ENCODE results near the gene TMEM50B. TPM values are rescaled to one million over a fixed set of nuclear protein-coding genes. Genes with fewer than 3 reads are reported as not detected.
A peak's percentile ranks its signal among the peaks of the same experiment; 100 is the strongest.
"Not testable (repeated sequence)": the region's sequence is repeated elsewhere in the genome, so short reads cannot be mapped to it uniquely, and the experiment has no call there.

Gene TMEM50B
- total RNA-seq, 1 donor: 33.4 TPM

DNA sequence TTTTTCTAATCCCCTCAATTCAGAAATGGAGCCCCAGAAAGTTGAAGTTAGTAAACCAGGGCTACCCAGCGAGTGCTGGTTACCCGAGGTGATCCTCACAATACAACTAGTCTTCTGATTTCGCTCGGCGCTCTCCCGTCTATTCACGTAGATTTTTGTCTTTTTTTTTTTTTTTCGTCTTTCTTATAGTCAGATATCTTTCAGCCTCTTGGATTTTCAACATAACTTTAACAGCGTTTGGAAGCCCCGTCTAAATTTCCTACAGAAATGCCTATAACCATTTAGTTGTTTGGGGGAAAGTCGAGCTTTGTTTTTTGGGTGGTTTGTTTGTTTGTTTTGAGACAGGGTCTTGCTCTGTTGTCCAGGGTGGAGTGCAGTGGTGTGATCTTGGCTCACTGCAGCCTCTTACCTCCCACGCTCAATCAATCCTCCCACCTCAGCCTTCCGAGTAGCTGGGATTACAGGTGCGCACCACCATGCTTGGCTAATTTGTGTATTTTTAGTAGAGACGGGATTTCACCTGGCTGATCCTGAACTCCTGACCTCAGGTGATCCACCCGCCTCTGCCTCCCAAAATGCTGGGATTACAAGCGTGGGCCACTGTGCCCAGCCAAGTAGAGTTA lies 818 bp upstream of the TMEM50B start:
- TF ChIP-seq, protein P1, sequence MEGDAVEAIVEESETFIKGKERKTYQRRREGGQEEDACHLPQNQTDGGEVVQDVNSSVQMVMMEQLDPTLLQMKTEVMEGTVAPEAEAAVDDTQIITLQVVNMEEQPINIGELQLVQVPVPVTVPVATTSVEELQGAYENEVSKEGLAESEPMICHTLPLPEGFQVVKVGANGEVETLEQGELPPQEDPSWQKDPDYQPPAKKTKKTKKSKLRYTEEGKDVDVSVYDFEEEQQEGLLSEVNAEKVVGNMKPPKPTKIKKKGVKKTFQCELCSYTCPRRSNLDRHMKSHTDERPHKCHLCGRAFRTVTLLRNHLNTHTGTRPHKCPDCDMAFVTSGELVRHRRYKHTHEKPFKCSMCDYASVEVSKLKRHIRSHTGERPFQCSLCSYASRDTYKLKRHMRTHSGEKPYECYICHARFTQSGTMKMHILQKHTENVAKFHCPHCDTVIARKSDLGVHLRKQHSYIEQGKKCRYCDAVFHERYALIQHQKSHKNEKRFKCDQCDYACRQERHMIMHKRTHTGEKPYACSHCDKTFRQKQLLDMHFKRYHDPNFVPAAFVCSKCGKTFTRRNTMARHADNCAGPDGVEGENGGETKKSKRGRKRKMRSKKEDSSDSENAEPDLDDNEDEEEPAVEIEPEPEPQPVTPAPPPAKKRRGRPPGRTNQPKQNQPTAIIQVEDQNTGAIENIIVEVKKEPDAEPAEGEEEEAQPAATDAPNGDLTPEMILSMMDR (IDR thresholded peaks at IDR 0.05; ENCODE audit: insufficient read depth, low read length): no peak
- no peak for DNase-seq (ENCODE audit: low read depth)
- H3K4me3 ChIP-seq (ENCODE audit: low read depth, low read length): peak overlapping the region; percentile 83

DNA sequence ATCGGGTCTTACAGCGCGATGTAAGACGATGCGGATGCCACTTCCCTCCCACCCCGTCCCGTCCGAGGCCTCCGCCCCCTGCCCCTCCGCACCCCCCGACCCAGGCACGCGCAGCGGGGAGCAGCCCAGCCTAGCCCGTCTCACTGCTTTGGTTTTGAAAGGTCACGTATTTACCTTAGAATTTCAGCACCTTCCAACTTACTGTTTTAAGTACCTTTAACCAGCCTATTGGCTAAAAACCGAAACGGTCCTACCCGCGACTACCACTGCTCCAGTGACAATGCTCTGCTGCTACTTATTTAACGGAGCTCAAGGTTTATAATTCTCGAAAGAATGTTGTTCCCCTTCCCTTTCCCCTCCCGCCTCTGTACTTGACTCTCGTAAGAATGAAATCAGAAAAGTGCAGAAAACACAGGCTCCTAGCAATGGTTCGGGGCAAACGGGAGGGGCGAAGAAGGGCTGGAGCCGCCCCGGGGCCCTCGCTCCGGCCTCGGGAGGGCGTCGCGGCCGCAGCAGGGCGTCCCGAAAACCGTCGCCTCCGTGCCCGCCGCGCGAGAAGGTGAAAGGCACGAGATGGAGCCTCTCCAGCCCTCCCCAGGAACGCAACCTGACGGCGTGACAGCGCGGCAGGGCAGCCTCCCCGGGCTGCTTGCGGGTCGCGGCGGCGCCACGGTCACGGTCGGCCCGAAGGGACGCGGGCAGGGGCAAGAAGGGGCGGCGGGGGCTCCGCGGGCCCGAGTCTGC lies 667 bp downstream of the TMEM50B start:
- DNase-seq (ENCODE audit: low read depth): peak; percentile 22
- TF ChIP-seq, protein P1 (IDR thresholded peaks at IDR 0.05; ENCODE audit: insufficient read depth, low read length): no peak
- peak overlapping the region; percentile 84 for H3K4me3 ChIP-seq (ENCODE audit: low read depth, low read length)

DNA sequence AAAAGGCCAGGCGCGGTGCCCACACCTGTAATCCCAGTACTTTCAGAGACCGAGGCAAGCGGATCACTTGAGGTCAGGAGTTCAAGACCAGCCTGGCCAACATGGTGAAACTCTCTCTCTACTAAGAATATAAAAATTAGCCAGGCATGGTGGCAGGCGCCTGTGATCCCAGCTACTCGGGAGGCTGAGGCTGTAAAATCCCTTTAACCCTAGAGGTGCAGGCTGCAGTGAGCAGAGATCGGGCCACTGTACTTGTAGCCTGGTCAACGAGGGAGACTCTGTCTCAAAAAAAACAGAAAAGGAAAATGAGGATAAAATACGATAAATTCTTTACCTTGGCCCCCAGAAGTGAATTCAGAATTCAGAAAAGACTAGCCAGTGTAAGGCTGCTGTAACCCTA lies 1.6 kb downstream of the TMEM50B start:
- peak overlapping the region; percentile 84 for H3K4me3 ChIP-seq (ENCODE audit: low read depth, low read length)
- TF ChIP-seq, protein P1 (IDR thresholded peaks at IDR 0.05; ENCODE audit: insufficient read depth, low read length): no peak
- no peak for DNase-seq (ENCODE audit: low read depth)

DNA sequence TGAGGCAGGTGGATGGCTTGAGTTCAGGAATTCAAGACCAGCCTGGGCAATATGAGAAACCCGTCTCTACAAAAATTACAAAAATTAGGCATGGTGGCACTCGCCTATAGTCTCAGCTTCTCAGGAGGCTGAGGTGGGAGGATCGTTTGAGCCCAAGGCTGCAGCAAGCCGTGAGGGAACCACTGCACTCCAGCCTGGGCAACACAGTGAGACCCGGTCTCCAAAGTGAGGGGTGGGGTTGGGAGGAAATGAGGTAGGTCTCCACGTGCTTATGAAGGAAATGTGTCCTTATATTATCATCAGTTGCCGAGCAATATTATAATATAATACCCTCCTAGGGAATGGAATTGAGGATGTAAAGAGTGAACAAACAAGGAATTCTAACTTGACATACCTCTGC lies 2.7 kb downstream of the TMEM50B start:
- TF ChIP-seq, protein P1 (IDR thresholded peaks at IDR 0.05; ENCODE audit: insufficient read depth, low read length): no peak
- no peak for DNase-seq (ENCODE audit: low read depth)

DNA sequence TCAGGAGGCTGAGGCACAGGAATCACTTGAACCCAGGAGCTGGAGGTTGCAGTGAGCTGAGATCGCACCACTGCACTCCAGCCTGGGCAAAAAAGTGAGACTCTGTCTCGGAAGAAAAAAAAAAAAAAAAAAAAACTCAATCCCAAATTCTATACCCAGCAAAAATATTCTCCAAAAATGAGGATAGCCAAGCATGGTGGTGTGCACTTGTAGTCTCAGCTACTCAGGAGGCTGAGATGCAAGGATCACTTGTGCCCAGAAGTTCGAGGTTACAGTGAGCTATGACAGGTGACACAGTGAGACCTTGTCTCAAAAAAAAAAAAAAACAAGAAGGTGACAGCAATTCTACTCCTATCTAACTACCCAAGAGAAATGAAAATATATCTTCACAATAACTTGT lies 6.4 kb downstream of the TMEM50B start:
- no peak for DNase-seq (ENCODE audit: low read depth)
- TF ChIP-seq, protein P1 (IDR thresholded peaks at IDR 0.05; ENCODE audit: insufficient read depth, low read length): no peak
- no peak overlapping the region for H3K4me3 ChIP-seq (ENCODE audit: low read depth, low read length)

More for the DNA sequence above, 2.7 kb downstream of the TMEM50B start:
- no peak overlapping the region for H3K4me3 ChIP-seq (ENCODE audit: low read depth, low read length)

DNA sequence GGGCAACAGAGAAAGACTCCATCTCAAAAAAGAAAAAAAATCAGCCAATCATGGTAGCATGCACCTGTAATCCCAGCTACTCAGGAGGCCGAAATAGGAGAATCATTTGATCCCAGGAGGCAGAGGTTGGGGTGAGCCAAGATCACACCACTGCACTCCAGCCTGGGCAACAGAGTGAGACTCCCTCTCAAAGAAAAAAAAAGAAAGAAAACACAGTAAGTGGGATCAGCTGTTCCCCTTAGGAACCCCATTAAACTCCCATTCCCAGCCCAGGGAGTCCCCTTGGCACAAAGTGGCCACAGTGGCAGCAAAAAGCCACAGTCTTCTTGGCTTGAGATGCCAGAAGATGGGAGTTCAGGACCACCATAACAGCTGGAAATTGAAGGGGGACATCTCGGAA lies 9.1 kb downstream of the TMEM50B start:
- no peak for DNase-seq (ENCODE audit: low read depth)
- TF ChIP-seq, protein P1 (IDR thresholded peaks at IDR 0.05; ENCODE audit: insufficient read depth, low read length): no peak
- H3K4me3 ChIP-seq (ENCODE audit: low read depth, low read length): no peak overlapping the region

DNA sequence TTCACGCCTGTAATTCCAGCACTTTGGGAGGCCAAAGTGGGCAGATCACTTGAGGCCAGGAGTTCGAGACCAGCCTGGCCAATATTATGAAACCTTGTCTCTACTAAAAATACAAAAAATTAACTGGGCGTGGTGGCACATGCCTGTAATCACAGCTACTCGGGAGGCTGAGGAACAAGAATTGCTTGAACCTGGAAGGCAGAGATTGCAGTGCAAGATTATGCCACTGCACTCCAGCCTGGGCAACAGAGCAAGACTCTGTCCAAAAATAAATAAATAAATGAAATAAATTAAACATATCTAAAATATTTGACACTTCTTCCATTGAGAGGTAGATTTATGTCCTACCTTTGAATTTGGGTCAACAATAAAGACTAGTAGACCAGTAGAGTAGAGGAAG lies 10.6 kb downstream of the TMEM50B start:
- DNase-seq (ENCODE audit: low read depth): not testable (repeated sequence)

More for the DNA sequence above, 10.6 kb downstream of the TMEM50B start:
- not testable (repeated sequence) for H3K4me3 ChIP-seq (ENCODE audit: low read depth, low read length)

Measured in fibroblast of the aortic adventitia (primary cell).